ENCODE measurements around the gene VPS11.

VPS11 gene

GRCh38 chr11:119107538-119108145 is 40.0 kb downstream of the VPS11 start:
- no CpG with 5 or more reads among the region's 65 CpGs for WGBS, 2 donors (ENCODE audit: extremely low coverage in 2 of 2, insufficient read length in 2 of 2, insufficient replicate concordance in 1 of 2)
- H3K36me3 ChIP-seq (replicated peaks in 1 of 2; ENCODE audit: control insufficient read depth in 2 of 2, insufficient read depth in 2 of 2, low read length in 2 of 2), result peaks cover 1 to 22% of the 10 kb centered on the region in 2 donors
- DNase-seq (ENCODE audit: low spot score), result no peak

GRCh38 chr11:119108146-119108856 is 40.7 kb downstream of the VPS11 start:
- H3K4me2 ChIP-seq (ENCODE audit: insufficient read depth, low read length, poor library complexity, severe bottlenecking), result peak overlapping the region; percentile 87
- H4K91ac ChIP-seq (ENCODE audit: low read depth, low read length, poor library complexity), result no peak overlapping the region
- no peak overlapping the region for H2AK5ac ChIP-seq (ENCODE audit: low read depth, low read length)
- H2BK5ac ChIP-seq (ENCODE audit: low read length), result no peak overlapping the region
- peak overlapping the region; percentile 59 to 89 for H3K4me3 ChIP-seq (ENCODE audit: low read length in 2 of 2)
- H3K18ac ChIP-seq (ENCODE audit: low read length), result no peak overlapping the region
- H2BK120ac ChIP-seq (ENCODE audit: low read depth, low read length), result no peak overlapping the region
- WGBS, 2 donors (ENCODE audit: extremely low coverage in 2 of 2, insufficient read length in 2 of 2, insufficient replicate concordance in 1 of 2), result no CpG with 5 or more reads among the region's 8 CpGs
- no peak for DNase-seq (ENCODE audit: low spot score)
- no peak overlapping the region for H3K14ac ChIP-seq (ENCODE audit: low read length)
- no peak overlapping the region for H4K8ac ChIP-seq (ENCODE audit: low read depth, low read length)
- no peak overlapping the region for H3K23ac ChIP-seq (ENCODE audit: low read depth, low read length, poor library complexity)
- H3K4ac ChIP-seq (ENCODE audit: low read length), result no peak overlapping the region
- H3K36me3 ChIP-seq (replicated peaks in 1 of 2; ENCODE audit: control insufficient read depth in 2 of 2, insufficient read depth in 2 of 2, low read length in 2 of 2), result peaks cover 4 to 26% of the 10 kb centered on the region in 2 donors
- H3K27ac ChIP-seq (replicated peaks; ENCODE audit: low read length), result no peak overlapping the region
- peak overlapping the region; percentile 24 for H3K9ac ChIP-seq (ENCODE audit: low read depth, low read length, poor library complexity)
- H3K79me1 ChIP-seq (ENCODE audit: low read depth, low read length), result no peaks in the 10 kb centered on the region
- no peaks in the 10 kb centered on the region for H3K9me3 ChIP-seq (replicated peaks in 1 of 2; ENCODE audit: control insufficient read depth in 2 of 2, insufficient read depth in 1 of 2, low read depth in 1 of 2, low read length in 2 of 2)
- peak overlapping the region; percentile 79 for H2AFZ ChIP-seq (ENCODE audit: low read length)
- H3K27me3 ChIP-seq (ENCODE audit: control insufficient read depth in 3 of 3, insufficient read depth in 3 of 3, low read depth in 1 of 3, low read length in 3 of 3), result peaks cover 0 to 5% (median 0%) of the 10 kb centered on the region in 3 experiments
- H2BK12ac ChIP-seq (ENCODE audit: low read length), result no peak overlapping the region
- H3K4me1 ChIP-seq (ENCODE audit: control insufficient read depth in 2 of 2, insufficient read depth in 1 of 2, low read depth in 1 of 2, low read length in 2 of 2), result peaks cover 12 to 18% of the 10 kb centered on the region in 2 donors
- no peak overlapping the region for H2BK15ac ChIP-seq (ENCODE audit: low read length)

More at GRCh38 chr11:119107538-119108145, 40.0 kb downstream of the VPS11 start:
- Histone ChIP-seq H3K4me2 (ENCODE audit: insufficient read depth, low read length, poor library complexity, severe bottlenecking) (peak overlapping the region; percentile 87), H2AFZ (ENCODE audit: low read length) (peak overlapping the region; percentile 79), H3K4me3 (ENCODE audit: low read length in 2 of 2) (peak overlapping the region; percentile 59 to 89), H3K23ac (ENCODE audit: low read depth, low read length, poor library complexity) (peak overlapping the region; percentile 8), H4K91ac (ENCODE audit: low read depth, low read length, poor library complexity) (no peak overlapping the region), H2BK15ac (ENCODE audit: low read length) (no peak overlapping the region), H3K4me1 (ENCODE audit: control insufficient read depth in 2 of 2, insufficient read depth in 1 of 2, low read depth in 1 of 2, low read length in 2 of 2) (peaks cover 12 to 21% of the 10 kb centered on the region in 2 donors), H3K14ac (ENCODE audit: low read length) (no peak overlapping the region), H3K27ac (replicated peaks; ENCODE audit: low read length) (no peak overlapping the region), H2AK5ac (ENCODE audit: low read depth, low read length) (no peak overlapping the region), H3K9ac (ENCODE audit: low read depth, low read length, poor library complexity) (peak overlapping the region; percentile 83), H3K18ac (ENCODE audit: low read length) (peak overlapping the region; percentile 77), H2BK5ac (ENCODE audit: low read length) (no peak overlapping the region), H3K9me3 (replicated peaks in 1 of 2; ENCODE audit: control insufficient read depth in 2 of 2, insufficient read depth in 1 of 2, low read depth in 1 of 2, low read length in 2 of 2) (no peaks in the 10 kb centered on the region), H4K8ac (ENCODE audit: low read depth, low read length) (no peak overlapping the region), H3K79me1 (ENCODE audit: low read depth, low read length) (no peaks in the 10 kb centered on the region), H2BK120ac (ENCODE audit: low read depth, low read length) (no peak overlapping the region), H3K27me3 (ENCODE audit: control insufficient read depth in 3 of 3, insufficient read depth in 3 of 3, low read depth in 1 of 3, low read length in 3 of 3) (peaks cover 0 to 5% (median 0%) of the 10 kb centered on the region in 3 experiments), H3K4ac (ENCODE audit: low read length) (no peak overlapping the region), H2BK12ac (ENCODE audit: low read length) (no peak overlapping the region)

- H3K27me3 ChIP-seq (ENCODE audit: control insufficient read depth in 3 of 3, insufficient read depth in 3 of 3, low read depth in 1 of 3, low read length in 3 of 3), result peaks cover 0 to 5% (median 0%) of the 10 kb centered on the region in 3 experiments
- H3K79me1 ChIP-seq (ENCODE audit: low read depth, low read length), result no peaks in the 10 kb centered on the region
- H3K14ac ChIP-seq (ENCODE audit: low read length), result no peak overlapping the region
- H3K9ac ChIP-seq (ENCODE audit: low read depth, low read length, poor library complexity), result no peak overlapping the region
- H3K4ac ChIP-seq (ENCODE audit: low read length), result no peak overlapping the region
- H3K4me1 ChIP-seq (ENCODE audit: control insufficient read depth in 2 of 2, insufficient read depth in 1 of 2, low read depth in 1 of 2, low read length in 2 of 2), result peaks cover 12 to 18% of the 10 kb centered on the region in 2 donors
- no peak for DNase-seq (ENCODE audit: low spot score)
- no peak overlapping the region for H4K8ac ChIP-seq (ENCODE audit: low read depth, low read length)
- no peak overlapping the region for H3K4me2 ChIP-seq (ENCODE audit: insufficient read depth, low read length, poor library complexity, severe bottlenecking)
- no CpG with 5 or more reads among the region's 2 CpGs for WGBS, 2 donors (ENCODE audit: extremely low coverage in 2 of 2, insufficient read length in 2 of 2, insufficient replicate concordance in 1 of 2)
- no peak overlapping the region for H2BK12ac ChIP-seq (ENCODE audit: low read length)
- no peak overlapping the region for H2BK120ac ChIP-seq (ENCODE audit: low read depth, low read length)
- no peak overlapping the region for H3K18ac ChIP-seq (ENCODE audit: low read length)
- H3K9me3 ChIP-seq (replicated peaks in 1 of 2; ENCODE audit: control insufficient read depth in 2 of 2, insufficient read depth in 1 of 2, low read depth in 1 of 2, low read length in 2 of 2), result no peaks in the 10 kb centered on the region
- no peak overlapping the region for H2AFZ ChIP-seq (ENCODE audit: low read length)
- H2BK15ac ChIP-seq (ENCODE audit: low read length), result no peak overlapping the region
- no peak overlapping the region for H3K23ac ChIP-seq (ENCODE audit: low read depth, low read length, poor library complexity)
- no peak overlapping the region for H2BK5ac ChIP-seq (ENCODE audit: low read length)
- H4K91ac ChIP-seq (ENCODE audit: low read depth, low read length, poor library complexity), result no peak overlapping the region
- peaks cover 5 to 31% of the 10 kb centered on the region in 2 donors for H3K36me3 ChIP-seq (replicated peaks in 1 of 2; ENCODE audit: control insufficient read depth in 2 of 2, insufficient read depth in 2 of 2, low read length in 2 of 2)
- H3K4me3 ChIP-seq (ENCODE audit: low read length in 2 of 2), result peak overlapping the region in 1 of 2 donors; percentile 59
- H3K27ac ChIP-seq (replicated peaks; ENCODE audit: low read length), result no peak overlapping the region
- no peak overlapping the region for H2AK5ac ChIP-seq (ENCODE audit: low read depth, low read length)
Measured at GRCh38 chr11:119108857-119109221, 41.2 kb downstream of the VPS11 start.

GRCh38 chr11:119109843-119110242 is 42.2 kb downstream of the VPS11 start:
- Histone ChIP-seq H3K14ac (ENCODE audit: low read length) (no peak overlapping the region), H2AK5ac (ENCODE audit: low read depth, low read length) (peak overlapping the region; percentile 30), H3K18ac (ENCODE audit: low read length) (no peak overlapping the region), H4K91ac (ENCODE audit: low read depth, low read length, poor library complexity) (no peak overlapping the region), H3K9ac (ENCODE audit: low read depth, low read length, poor library complexity) (no peak overlapping the region), H2BK120ac (ENCODE audit: low read depth, low read length) (no peak overlapping the region), H2BK5ac (ENCODE audit: low read length) (no peak overlapping the region), H3K4ac (ENCODE audit: low read length) (no peak overlapping the region), H3K27ac (replicated peaks; ENCODE audit: low read length) (no peak overlapping the region), H2AFZ (ENCODE audit: low read length) (no peak overlapping the region), H3K27me3 (ENCODE audit: control insufficient read depth in 3 of 3, insufficient read depth in 3 of 3, low read depth in 1 of 3, low read length in 3 of 3) (peaks cover 0 to 5% (median 0%) of the 10 kb centered on the region in 3 experiments), H3K4me1 (ENCODE audit: control insufficient read depth in 2 of 2, insufficient read depth in 1 of 2, low read depth in 1 of 2, low read length in 2 of 2) (peaks cover 12 to 18% of the 10 kb centered on the region in 2 donors), H3K4me2 (ENCODE audit: insufficient read depth, low read length, poor library complexity, severe bottlenecking) (no peak overlapping the region), H3K9me3 (replicated peaks in 1 of 2; ENCODE audit: control insufficient read depth in 2 of 2, insufficient read depth in 1 of 2, low read depth in 1 of 2, low read length in 2 of 2) (no peaks in the 10 kb centered on the region), H3K79me1 (ENCODE audit: low read depth, low read length) (no peaks in the 10 kb centered on the region), H3K36me3 (replicated peaks in 1 of 2; ENCODE audit: control insufficient read depth in 2 of 2, insufficient read depth in 2 of 2, low read length in 2 of 2) (peaks cover 6 to 37% of the 10 kb centered on the region in 2 donors), H2BK15ac (ENCODE audit: low read length) (no peak overlapping the region), H2BK12ac (ENCODE audit: low read length) (no peak overlapping the region), H3K4me3 (ENCODE audit: low read length in 2 of 2) (no peak overlapping the region), H3K23ac (ENCODE audit: low read depth, low read length, poor library complexity) (no peak overlapping the region), H4K8ac (ENCODE audit: low read depth, low read length) (no peak overlapping the region)
- no peak for DNase-seq (ENCODE audit: low spot score)
- no CpG with 5 or more reads among the region's 3 CpGs for WGBS, 2 donors (ENCODE audit: extremely low coverage in 2 of 2, insufficient read length in 2 of 2, insufficient replicate concordance in 1 of 2)
